GM19238 (cell line): ENCODE results near the gene KCNK5.
A peak's percentile ranks its signal among the peaks of the same experiment; 100 is the strongest.

Experiments
- DNase-seq: peaks from one replicate; pipeline ENCODE4 v3.0.0; 2011; ENCODE audit warnings: low spot score; ENCODE audit not compliant: insufficient read length

The KCNK5 gene

DNA sequence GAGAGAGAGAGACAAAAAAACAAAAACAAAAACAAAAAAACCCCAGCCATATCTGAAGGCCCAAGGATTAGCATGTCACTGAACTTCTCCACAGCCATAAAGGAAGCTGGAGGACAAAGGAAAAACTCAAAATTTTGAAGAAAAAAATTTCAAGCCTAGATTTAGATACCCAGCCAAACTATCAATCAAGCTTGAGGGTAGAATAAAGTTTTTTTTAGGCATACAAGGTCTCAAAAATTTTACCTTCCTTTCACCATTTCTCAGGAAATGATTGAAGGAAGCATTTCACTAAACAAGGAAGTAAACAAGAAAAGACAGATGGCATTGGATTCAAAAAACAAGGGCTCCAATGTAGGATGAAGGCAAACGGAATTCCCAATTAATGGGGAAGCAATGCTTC lies 52.1 kb downstream of the KCNK5 start:
- no peak for DNase-seq

DNA sequence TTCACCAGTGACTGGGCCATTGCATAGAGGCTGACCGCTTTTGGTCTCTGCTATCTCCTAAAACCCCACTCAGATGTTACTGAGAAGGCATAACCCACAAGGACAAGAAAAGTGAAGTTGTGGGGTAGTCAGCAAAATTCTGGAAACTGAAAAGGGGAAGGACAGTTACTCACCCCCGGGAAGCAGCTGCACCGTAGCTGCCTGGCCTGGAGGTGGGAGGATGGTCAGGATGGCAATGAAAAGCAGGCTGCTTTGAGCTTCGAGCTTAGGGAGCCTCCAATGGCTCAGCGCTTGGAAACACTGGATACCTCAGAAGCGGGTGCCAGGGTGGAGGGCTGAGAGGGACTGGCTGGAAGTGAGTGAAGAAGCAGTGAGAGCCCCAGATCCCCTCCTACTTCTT lies 56.0 kb downstream of the KCNK5 start:
- DNase-seq, result no peak

DNA sequence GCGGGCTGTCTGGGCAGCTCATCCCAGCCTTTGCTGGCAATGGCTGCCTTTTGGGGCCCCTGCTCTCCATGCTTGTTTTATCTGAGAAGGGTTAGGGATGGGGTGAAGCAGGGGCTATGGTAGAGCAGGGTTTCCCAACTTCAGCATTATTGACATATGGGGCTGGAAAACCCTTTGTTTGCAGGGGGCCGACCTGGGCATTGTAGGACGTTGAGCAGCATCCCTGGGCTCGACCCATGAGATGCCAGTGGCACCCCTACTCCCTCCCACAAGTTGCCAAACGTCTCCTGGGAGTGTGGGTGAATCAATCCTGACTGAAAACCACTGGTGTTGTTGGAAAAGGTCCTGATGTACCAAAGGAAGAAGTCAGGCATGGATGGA lies 56.9 kb downstream of the KCNK5 start:
- DNase-seq, result no peak

DNA sequence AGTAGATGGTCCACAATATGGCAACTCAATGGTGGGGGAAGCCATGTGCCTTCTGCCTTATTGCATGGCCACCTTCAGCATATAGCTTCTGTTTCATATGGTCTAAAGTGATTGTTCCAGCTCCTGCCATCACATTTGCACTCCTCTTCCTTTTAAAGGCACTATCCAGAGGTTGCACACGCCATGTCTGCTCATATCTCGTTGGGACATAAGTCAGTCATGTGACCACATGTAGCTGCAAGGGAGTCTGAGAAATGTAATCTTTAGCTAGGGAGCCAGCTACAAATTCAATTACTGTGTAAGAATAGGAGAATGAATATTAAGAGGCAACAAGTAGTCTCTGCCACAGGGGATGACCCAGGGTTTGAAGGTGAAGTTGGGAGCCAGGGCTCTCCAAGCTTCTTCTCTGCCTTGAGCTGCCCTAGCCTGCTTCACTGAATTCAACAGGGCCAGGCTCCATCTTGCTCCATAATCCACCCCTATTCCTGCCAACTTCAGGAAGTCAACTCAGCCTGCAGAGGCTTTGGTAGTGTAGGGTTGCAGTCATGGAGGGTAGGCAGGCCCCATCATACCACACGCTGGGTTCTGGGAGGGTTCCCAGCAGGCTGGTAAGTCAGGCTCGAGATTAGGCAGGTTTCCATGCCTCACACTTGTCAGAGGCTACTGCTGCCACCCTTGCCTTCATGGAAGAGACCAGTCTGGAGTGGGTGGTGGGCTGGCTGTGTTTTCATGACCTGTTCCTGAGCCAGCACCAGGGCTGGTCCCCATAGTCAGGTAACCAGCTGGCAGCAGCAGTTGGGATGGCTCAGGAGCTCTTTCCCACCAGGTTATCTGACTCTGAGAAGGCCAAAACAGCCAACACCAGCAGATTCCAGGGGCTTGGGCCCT lies 57.5 kb downstream of the KCNK5 start:
- DNase-seq, result no peak

DNA sequence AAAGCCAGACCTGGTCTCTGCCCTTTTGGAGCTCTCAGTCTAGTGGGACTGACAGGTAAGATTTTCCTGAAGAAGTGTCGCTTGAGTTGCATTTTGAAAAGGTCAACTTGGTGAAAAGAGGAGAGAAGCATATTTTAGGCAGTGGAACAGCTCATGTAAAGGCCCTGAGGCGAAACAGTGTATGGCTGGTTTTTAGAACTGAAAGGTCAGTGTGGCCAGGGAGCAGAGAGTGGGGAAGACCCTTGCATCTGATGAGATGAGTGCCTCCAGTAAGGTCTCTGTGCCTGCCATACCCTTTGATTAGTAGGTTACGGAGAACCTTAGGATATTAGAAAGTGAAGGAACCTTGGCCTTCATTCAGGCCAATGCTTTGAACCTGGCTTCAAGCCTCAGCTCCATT lies 58.4 kb downstream of the KCNK5 start:
- DNase-seq, result no peak

DNA sequence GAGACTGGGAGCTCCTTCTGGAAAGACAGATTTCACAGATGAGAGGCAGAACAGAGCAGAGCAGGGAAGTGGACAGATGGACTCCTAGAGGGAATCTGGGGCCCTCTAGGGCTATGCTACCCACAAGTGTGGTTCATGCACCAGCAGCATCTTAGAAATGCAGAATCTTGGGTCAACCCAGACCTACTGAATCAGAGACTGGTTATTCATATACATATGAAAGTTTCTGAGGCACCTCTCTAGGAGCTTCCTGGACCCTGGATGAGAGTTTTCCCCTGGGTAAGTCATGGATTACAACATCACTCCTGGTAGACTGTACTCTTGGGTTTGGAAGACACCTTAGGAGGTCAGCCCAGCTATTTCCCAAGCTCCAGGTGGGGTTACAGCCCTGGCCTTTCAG lies 58.9 kb downstream of the KCNK5 start:
- DNase-seq, result no peak

DNA sequence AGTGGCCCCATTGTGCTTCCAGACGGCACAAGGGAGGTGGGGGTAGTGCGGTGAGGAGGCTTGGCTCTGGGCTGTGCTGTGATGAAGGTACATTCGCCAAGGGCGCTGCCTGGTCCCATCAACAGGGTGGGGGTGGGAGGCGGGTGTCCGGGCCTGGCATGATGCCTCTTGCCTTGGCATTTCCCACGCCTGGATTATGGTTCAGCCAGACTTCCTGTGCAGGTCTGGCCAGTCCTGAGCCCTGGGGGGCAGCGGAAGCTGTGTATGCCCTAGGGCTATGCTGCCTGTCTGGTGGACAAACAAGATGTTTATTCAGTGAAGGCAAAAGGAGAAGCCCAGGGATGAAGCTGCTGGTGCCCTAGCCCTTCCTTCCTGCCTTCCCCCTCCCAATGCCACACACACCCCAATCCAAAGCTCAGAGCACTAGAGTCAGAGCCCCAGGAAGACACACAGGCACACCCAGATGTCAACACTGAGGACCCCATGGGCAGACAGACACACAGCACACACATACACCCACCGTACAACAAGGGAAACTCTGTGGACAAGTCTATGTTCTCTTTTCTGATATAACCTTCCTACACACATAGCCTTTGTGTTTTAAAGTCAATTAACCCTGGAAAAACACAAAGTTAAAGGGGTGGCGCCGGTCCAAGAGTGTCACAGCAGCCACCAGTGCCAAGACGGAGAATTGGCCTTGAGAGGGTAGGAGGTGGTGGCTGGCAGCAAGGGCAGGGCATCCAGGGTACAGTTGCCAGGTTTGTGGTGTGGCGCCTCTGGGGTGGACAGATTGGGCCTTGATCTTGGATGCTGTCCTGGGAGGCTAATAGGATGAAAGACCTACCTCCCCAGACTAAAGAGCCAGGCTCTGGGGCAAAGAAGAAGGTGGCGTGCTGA lies 59.6 kb downstream of the KCNK5 start:
- no peak for DNase-seq

DNA sequence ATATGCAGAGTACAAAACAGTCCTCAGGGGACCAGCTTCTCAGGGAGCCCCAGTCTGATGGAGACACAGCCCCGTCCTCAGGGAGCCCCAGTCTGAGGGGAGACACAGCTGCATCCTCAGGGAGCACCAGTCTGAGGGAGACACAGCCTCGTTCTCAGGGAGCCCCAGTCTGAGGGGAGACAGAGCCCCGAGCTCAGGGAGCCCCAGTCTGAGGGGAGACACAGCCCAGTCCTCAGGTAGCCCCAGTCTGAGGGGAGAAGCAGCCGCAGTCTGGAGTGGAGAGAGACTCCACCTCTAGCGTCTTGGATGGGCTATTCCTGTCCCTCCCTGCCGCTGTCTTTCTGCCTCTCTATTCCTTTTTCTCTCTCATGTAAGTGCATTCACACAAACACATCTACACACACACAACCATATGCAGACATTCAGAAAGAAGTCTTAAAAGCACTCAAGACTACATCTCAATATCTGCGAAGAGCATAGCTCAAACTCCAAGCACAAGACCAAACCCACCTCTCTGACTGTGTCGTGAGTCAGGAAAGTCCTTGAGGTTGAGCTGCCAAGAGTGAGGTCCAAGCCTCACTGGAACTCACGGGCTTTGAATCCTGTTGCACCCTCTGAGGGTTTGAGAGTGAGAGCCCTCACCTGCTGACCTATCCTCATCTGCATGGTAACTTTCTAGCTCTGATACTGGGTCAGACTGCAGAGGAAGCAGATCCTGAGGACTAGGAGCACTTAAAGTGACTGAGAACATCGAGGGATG lies 61.2 kb downstream of the KCNK5 start:
- no peak for DNase-seq

DNA sequence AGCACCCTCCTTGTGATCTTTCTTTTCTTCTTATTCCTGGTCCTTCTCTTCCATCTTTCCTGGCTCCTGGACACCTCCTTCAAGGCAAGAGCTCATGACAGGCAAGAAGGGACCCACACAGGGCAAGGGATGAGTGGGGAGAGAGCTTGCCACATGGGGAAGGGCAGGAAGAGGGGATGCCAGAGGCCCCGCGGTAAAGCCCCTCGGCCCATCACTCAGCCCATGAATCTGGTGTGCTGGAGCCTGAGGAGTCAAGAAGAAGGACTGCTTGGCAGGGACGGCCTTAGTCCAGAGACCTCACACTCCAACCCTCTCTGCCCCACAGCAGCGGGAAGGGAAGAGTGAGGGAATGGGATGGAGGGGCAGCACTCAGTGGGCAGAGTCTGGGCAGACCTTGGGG lies 62.0 kb downstream of the KCNK5 start:
- DNase-seq, result no peak

DNA sequence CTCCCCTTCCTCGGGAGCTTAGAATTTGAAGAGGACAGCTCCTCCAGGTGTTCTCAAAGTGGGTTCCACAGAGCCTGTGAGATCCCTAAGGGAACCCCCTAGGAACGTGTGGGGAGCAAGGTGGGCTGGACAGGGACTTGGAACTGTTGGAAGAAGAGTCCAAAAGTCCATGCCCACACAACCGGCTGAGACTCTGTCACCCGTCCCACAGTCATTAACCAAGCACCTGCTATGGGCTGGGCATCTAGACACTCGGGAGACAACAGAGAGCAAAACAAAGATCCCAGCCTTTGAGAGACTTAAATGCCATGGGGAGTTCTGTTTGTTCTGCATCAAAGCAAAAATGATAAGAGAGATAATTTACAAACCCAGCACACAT lies 62.4 kb downstream of the KCNK5 start:
- DNase-seq, result no peak

DNA sequence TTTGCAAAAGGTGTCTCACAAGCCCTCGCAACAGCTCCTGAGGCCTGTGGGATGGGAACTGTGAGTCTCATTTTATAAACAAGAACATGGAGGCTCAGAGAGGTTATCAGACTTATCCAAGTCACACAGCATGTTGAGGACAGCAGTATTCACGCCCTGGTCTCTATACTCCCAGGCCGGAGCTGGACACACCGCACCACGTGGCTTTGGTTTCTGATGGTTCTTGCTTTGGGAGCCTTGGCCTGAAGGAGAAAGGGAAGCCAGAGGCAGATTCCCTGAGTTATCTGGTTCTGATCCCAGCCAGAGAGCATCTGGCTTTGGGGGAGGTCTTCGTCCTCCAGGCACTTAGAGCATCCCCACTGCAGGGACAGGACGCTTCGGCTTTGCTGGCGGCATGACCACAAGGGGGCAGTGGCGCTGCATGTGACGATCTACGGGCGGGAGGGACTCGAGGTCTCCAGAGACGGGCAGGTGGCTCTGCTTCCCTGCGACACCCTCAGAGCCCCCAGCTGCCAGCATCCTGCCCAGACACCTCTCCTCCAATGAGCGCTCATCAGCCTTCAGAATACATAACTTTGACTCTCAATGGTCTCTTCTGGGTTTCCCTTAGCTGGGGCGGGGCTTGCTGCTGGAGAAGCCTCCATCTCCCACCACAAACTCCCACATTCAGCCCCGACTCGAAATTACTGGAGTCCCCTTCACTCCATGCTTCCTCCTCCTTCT lies 62.9 kb downstream of the KCNK5 start:
- DNase-seq, result peak; percentile 79

DNA sequence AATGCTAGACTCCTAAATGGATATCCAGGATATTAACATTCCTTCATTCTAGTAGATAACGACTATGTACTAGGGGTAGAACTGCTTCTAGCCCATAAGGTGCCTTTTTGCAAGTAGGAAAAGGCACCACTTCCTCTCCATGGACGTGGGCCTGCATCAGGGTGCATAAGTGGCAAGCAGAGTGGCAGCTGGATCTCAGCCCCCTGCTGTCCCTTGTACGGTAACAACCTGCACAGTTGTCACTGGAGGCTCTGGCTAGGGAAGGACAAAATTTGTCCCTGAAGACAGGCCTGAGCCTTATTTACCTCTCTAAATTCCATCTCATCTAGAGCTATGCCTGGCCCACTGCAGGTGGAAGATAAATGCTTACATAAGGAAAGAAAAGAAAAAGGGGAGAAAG lies 71.8 kb downstream of the KCNK5 start:
- no peak for DNase-seq

DNA sequence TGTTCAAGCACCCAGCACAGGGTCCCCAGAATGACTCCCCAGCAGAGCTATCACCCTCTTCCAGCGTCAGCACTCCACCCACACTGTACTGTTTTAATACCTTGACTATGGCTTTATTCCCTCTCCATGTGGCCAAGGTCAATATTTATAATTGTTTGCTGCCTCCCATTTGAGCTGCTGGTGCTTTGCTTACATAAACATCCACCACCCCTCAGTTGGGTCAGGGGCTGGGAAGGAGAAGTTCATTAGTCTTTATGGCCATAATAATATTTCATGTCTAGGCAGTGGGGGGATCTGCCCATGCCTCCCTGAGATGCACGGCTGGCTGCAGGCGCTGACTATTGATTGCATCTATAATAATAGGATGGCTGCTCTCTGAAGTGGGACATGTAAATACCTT lies 72.5 kb downstream of the KCNK5 start:
- no peak for DNase-seq

DNA sequence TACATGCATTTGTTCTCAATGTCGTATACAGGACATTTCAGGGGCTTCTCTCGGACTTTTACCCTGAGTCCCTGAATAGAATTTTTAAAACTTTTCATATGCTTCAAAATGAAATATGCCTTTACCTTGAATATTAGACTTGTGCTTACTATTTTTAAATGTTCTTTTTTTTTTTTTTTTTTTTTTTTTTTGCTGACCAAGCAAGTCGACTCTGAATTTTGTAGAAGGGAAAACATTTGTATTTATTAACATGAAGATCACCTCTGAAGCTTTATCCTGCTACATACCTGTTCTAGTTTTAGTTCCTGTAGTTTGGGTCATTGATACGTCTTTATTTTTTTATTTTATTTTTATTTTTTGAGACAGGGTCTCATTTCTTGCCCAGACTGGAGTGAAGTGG lies 74.6 kb downstream of the KCNK5 start:
- no peak for DNase-seq

DNA sequence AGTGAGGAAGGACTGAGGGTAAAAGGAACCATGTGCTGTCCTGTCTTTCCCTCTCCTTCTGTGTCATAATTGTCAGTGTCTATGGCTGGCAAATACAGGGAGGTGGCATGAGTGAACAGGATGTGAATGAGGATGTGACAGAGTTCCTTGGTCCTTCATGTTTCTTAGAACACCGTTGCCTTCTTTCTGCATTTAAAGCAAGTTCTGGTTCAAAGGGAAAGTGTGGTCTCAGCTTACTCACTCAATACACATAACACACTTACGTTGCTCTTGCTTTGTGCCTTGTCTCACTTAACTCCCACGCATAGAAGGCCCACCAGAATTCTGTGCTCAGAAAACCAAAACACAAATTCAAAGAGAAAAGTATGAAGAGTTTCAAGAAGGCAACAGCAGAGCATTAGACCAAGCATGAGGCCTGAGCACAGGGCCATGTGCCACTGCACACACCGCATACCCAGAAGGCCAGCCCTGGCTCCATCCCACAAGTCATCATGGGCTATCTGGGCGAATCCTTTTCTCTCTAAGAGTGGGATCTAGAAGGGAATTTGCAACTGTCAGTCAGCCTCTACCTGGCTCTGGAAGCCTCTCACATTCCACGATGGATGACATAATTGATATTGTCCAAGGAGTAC lies 75.4 kb downstream of the KCNK5 start:
- no peak for DNase-seq

DNA sequence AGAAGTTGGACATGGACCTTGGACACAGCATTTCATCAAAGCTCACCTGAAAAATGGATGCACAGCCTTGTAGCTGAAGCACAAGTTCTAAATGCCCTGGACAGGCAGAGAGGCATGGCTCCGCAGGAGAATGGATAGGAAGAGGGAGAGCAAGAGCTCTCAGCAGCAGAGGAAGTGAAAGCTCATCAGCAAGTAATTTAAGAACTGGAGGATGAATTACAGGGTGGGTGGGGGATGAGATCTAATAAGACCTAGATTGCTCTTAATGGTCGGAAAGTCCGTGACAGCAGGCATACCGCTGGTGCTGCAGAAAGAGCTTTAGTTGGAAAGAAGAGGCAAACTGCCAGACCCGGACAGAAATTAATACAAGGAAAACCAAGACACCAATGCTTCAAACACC lies 77.0 kb downstream of the KCNK5 start:
- no peak for DNase-seq

DNA sequence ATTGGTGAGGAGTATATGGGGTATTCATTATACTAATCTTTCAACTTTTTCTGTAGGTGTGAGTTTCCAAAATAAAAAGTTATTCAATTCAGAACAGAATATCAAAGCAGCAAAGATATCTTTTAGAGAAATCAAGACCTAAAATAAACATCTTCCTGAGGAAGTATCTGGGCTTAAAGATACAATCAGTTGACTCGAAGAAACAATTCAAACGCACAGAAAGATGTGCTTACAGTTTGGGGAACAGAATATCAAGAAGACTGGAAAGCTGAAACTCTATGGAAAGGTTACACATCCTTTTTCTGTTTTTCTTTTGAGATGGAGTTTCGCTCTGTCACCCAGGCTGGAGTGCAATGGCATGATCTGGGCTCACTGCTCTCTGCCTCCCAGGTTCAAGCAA lies 78.1 kb downstream of the KCNK5 start:
- DNase-seq, result no peak

DNA sequence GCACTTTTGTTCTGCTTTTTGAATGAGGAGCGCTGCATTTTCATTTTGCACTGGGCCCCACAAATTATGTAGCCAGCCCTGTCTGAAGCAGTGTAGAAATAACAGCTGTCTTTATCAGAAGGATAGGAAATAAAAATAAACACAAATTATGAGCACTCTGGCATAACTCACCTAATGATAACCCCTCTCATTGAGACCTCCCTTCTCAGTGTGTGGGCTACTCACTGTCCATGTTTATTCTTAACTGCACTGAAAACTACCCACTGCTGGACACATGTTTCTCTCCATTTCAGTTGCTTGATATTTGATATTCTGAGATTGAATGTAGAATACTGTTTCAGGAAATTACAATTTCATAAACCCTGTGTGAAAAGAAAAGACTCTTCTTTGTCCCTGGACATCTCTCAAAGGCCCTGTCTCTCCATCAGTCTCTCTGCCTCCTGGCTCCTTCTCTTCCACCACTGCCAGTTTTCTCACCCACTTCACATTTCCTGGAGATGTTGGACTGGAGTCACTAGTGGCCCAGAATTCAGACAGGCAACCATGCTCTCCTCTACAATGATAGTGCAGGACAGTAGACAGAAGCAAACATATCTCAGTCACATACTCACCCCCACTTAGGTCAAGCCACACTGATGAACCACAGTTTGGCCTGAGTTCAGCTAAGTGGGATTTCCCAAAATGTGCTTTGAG lies 84.6 kb downstream of the KCNK5 start:
- DNase-seq, result no peak

DNA sequence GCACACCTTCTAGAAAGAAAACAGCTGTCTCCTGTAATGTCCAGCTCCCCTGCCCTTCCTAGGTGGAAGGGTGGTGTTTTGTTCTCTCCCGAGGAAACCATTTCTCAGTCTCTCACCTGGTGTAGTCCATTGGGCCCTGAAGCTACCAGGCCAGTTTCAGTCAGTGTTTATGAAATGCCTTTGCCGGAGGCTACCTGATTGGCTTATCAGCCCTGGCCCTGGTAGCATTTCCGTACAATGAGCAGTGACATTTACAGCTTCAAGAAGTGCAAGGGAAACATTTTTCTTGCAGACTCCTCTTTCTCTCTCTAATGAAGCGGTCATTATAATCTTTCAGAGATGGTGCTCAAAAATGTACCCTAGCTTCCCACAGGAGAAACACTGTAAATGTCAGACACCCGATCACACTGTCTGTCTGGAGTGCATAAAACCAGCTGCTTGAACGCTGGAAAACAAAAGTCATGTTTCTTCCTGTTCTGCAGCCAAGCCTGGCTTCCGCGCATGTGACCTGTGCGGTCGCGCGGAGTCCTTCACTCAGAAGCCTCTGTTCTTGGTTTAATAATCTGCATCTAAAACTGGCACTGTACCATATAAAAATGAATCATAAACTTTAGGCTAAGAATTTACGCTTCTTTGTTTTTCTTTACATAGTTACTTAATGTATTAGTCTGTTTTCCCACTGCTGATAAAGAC lies 85.9 kb downstream of the KCNK5 start:
- no peak for DNase-seq
